DND-41 (cell line): Measurements from ENCODE around the gene SUPT3H.

Source experiments
- ATAC-seq: fragments of 200-7000 bp; cut with Tn5 transposase; 3 replicates; pipeline ENCODE4 v1.9.1; 2021; ENCODE audit warnings: low read depth; ENCODE audit not compliant: insufficient read depth
- DNase-seq: peaks from one replicate; pipeline ENCODE4 v3.0.0-alpha.2; 2020
- H2AFZ ChIP-seq: 2 replicates; pipeline ENCODE4 v1.6.0; 2012; ENCODE audit warnings: low read depth, low read length
- H3K27ac ChIP-seq: 2 replicates; pipeline ENCODE4 v1.5.1; 2012; ENCODE audit warnings: low read length, inconsistent platforms
- H3K27me3 ChIP-seq: fragments of 200-600 bp; sonication (generic); 2 replicates; pipeline ENCODE4 v1.6.0; 2012; ENCODE audit warnings: low read length, mild to moderate bottlenecking, inconsistent platforms; ENCODE audit not compliant: insufficient read depth, poor library complexity
- H3K36me3 ChIP-seq: 2 replicates; pipeline ENCODE4 v1.5.1; 2012; ENCODE audit warnings: low read length, inconsistent platforms; ENCODE audit not compliant: insufficient read depth
- H3K4me1 ChIP-seq: 2 replicates; pipeline ENCODE4 v1.5.1; 2012; ENCODE audit warnings: mild to moderate bottlenecking, low read length; ENCODE audit not compliant: insufficient read depth
- H3K4me2 ChIP-seq: 2 replicates; pipeline ENCODE4 v1.6.0; 2012; ENCODE audit warnings: mild to moderate bottlenecking, moderate library complexity, low read length, inconsistent platforms; ENCODE audit not compliant: insufficient read depth
- H3K4me3 ChIP-seq, 2 experiments: fragments of 200-600 bp in 1 of 2; shearing (Covaris generic) in 1 of 2; 2 replicates each; pipeline ENCODE4 v1.5.1; 2012 to 2016; ENCODE audit warnings: inconsistent platforms in 2 of 2, low read length in 2 of 2, mild to moderate bottlenecking in 2 of 2, low read depth in 1 of 2, moderate library complexity in 1 of 2
- H3K79me2 ChIP-seq: 2 replicates; pipeline ENCODE4 v1.6.0; 2012; ENCODE audit warnings: low read length, inconsistent platforms; ENCODE audit not compliant: insufficient read depth
- H3K9ac ChIP-seq: 2 replicates; pipeline ENCODE4 v1.6.0; 2012; ENCODE audit warnings: low read depth, mild to moderate bottlenecking, inconsistent platforms, low read length, moderate library complexity
- H3K9me3 ChIP-seq: 2 replicates; pipeline ENCODE4 v1.5.1; 2012; ENCODE audit warnings: low read length, moderate library complexity, mild to moderate bottlenecking, inconsistent platforms; ENCODE audit not compliant: insufficient read depth, severe bottlenecking
- H4K20me1 ChIP-seq: 2 replicates; pipeline ENCODE4 v1.6.0; 2012; ENCODE audit warnings: low read length; ENCODE audit not compliant: insufficient read depth
- CTCF ChIP-seq: IDR thresholded peaks from 2 replicates; pipeline ENCODE4 v1.5.1; 2012; ENCODE audit warnings: borderline replicate concordance, low read length, moderate library complexity, mild to moderate bottlenecking; ENCODE audit not compliant: poor library complexity, severe bottlenecking; ENCODE audit errors: extremely low read depth
- EZH2 ChIP-seq: IDR thresholded peaks from 3 replicates; pipeline ENCODE4 v1.6.1; 2012; ENCODE audit warnings: borderline replicate concordance, low read depth, mild to moderate bottlenecking, moderate library complexity, low read length, inconsistent platforms; ENCODE audit not compliant: severe bottlenecking

The SUPT3H gene

GRCh38 chr6:44918671-44919296, 458.9 kb downstream of the SUPT3H start:
- Histone ChIP-seq H3K27ac (no peak overlapping the region), H3K9me3 (no peaks in the 10 kb centered on the region), H3K9ac (no peak overlapping the region), H3K36me3 (no peaks in the 10 kb centered on the region), H2AFZ (no peak overlapping the region), H3K4me3 (no peak overlapping the region), H3K27me3 (no peaks in the 10 kb centered on the region), H3K4me2 (no peak overlapping the region), H3K79me2 (no peaks in the 10 kb centered on the region), H4K20me1 (no peaks in the 10 kb centered on the region), H3K4me1 (peaks cover 4% of the 10 kb centered on the region; the same call in 1 of the 2 replicates)
- DNase-seq (no peak), ATAC-seq (no peak)
- TF ChIP-seq EZH2 (no peak), CTCF (no peak)

- DNase-seq (no peak), ATAC-seq (no peak)
- Histone ChIP-seq H3K4me3 (no peak overlapping the region), H3K79me2 (no peaks in the 10 kb centered on the region), H2AFZ (no peak overlapping the region), H3K27ac (no peak overlapping the region), H3K9me3 (no peaks in the 10 kb centered on the region), H3K36me3 (no peaks in the 10 kb centered on the region), H3K4me2 (no peak overlapping the region), H4K20me1 (no peaks in the 10 kb centered on the region), H3K9ac (no peak overlapping the region), H3K4me1 (no peaks in the 10 kb centered on the region), H3K27me3 (no peaks in the 10 kb centered on the region)
- TF ChIP-seq CTCF, result no peak
- TF ChIP-seq EZH2, result no peak
Measured at GRCh38 chr6:44917430-44917829, 460.3 kb downstream of the SUPT3H start.

- no peaks in the 10 kb centered on the region for H3K9me3 ChIP-seq
- H3K4me3 ChIP-seq, result no peak overlapping the region
- no peak overlapping the region for H3K9ac ChIP-seq
- no peaks in the 10 kb centered on the region for H3K79me2 ChIP-seq
- no peak for TF ChIP-seq CTCF
- TF ChIP-seq EZH2, result no peak
- H3K27me3 ChIP-seq, result no peaks in the 10 kb centered on the region
- ATAC-seq (no peak), DNase-seq (no peak)
- no peaks in the 10 kb centered on the region for H3K4me1 ChIP-seq
- no peaks in the 10 kb centered on the region for H3K36me3 ChIP-seq
- H3K4me2 ChIP-seq, result no peak overlapping the region
- H4K20me1 ChIP-seq, result no peaks in the 10 kb centered on the region
- no peak overlapping the region for H2AFZ ChIP-seq
- H3K27ac ChIP-seq, result no peak overlapping the region
Measured at GRCh38 chr6:44915111-44915510, 462.6 kb downstream of the SUPT3H start.

GRCh38 chr6:44914141-44914540, 463.6 kb downstream of the SUPT3H start:
- H2AFZ ChIP-seq, result no peak overlapping the region
- ATAC-seq (no peak), DNase-seq (no peak)
- no peaks in the 10 kb centered on the region for H3K27me3 ChIP-seq
- TF ChIP-seq CTCF, result no peak
- no peak for TF ChIP-seq EZH2
- H3K79me2 ChIP-seq, result no peaks in the 10 kb centered on the region
- no peaks in the 10 kb centered on the region for H3K36me3 ChIP-seq
- no peak overlapping the region for H3K4me3 ChIP-seq
- H3K9ac ChIP-seq, result no peak overlapping the region
- no peaks in the 10 kb centered on the region for H3K9me3 ChIP-seq
- no peak overlapping the region for H3K4me2 ChIP-seq
- H3K27ac ChIP-seq, result no peak overlapping the region
- no peaks in the 10 kb centered on the region for H4K20me1 ChIP-seq
- H3K4me1 ChIP-seq, result no peaks in the 10 kb centered on the region
